ENCODE data around the gene RABL2A. TPM values are rescaled to one million over a fixed set of nuclear protein-coding genes. Genes with fewer than 3 reads are reported as not detected.
"Not testable (repeated sequence)": the region's sequence is repeated elsewhere in the genome, so short reads cannot be mapped to it uniquely, and the experiment has no call there.

RABL2A gene
- total RNA-seq, 2 donors from 2014 or later = 14.9 to 18.8 TPM

GRCh38 chr2:113598738-113599137 is 28.3 kb upstream of the RABL2A start:
- H3K27ac Mint-ChIP-seq; H3K4me1 Mint-ChIP-seq; H3K4me3 Mint-ChIP-seq; DNase-seq; H3K36me3 Mint-ChIP-seq (ENCODE audit: low read depth); H3K27me3 Mint-ChIP-seq; ATAC-seq; H3K9me3 ChIP-seq (ENCODE audit: control insufficient read depth, low read length, poor library complexity, severe bottlenecking): not testable (repeated sequence)

GRCh38 chr2:113599208-113599607 is 27.9 kb upstream of the RABL2A start:
- H3K4me1 Mint-ChIP-seq; H3K4me3 Mint-ChIP-seq; H3K27me3 Mint-ChIP-seq; ATAC-seq; H3K27ac Mint-ChIP-seq; H3K9me3 ChIP-seq (ENCODE audit: control insufficient read depth, low read length, poor library complexity, severe bottlenecking); DNase-seq; H3K36me3 Mint-ChIP-seq (ENCODE audit: low read depth): not testable (repeated sequence)

GRCh38 chr2:113602040-113602769 is 24.9 kb upstream of the RABL2A start:
- H3K9me3 ChIP-seq (ENCODE audit: control insufficient read depth, low read length, poor library complexity, severe bottlenecking); ATAC-seq; H3K4me1 Mint-ChIP-seq; H3K36me3 Mint-ChIP-seq (ENCODE audit: low read depth); H3K27me3 Mint-ChIP-seq; H3K27ac Mint-ChIP-seq: not testable (repeated sequence)
- peak; percentile 26 to 44 (median 41) for DNase-seq
- H3K4me3 Mint-ChIP-seq = peak overlapping the region; percentile 31

- Mint-ChIP-seq H3K27ac (peak overlapping the region; percentile 95), H3K4me3 (peak overlapping the region; percentile 88), H3K36me3 (ENCODE audit: low read depth) (no peaks in the 10 kb centered on the region), H3K27me3 (no peaks in the 10 kb centered on the region), H3K4me1 (peaks cover 5% of the 10 kb centered on the region)
- no peaks in the 10 kb centered on the region for H3K9me3 ChIP-seq (ENCODE audit: control insufficient read depth, low read length, poor library complexity, severe bottlenecking)
- peak; percentile 53 for ATAC-seq
- DNase-seq = no peak
These were observed 24.1 kb upstream of the RABL2A start for GRCh38 chr2:113602869-113603466.

GRCh38 chr2:113603467-113604084 is 23.5 kb upstream of the RABL2A start:
- DNase-seq (peak; percentile 75 to 87 (median 78)), ATAC-seq (peak; percentile 92)
- not testable (repeated sequence) for H3K4me1 Mint-ChIP-seq; H3K27me3 Mint-ChIP-seq; H3K36me3 Mint-ChIP-seq (ENCODE audit: low read depth); H3K9me3 ChIP-seq (ENCODE audit: control insufficient read depth, low read length, poor library complexity, severe bottlenecking)
- Mint-ChIP-seq H3K4me3 (peak overlapping the region; percentile 88), H3K27ac (peak overlapping the region; percentile 95)

GRCh38 chr2:113604085-113604477 is 23.0 kb upstream of the RABL2A start:
- H3K9me3 ChIP-seq (ENCODE audit: control insufficient read depth, low read length, poor library complexity, severe bottlenecking); H3K27me3 Mint-ChIP-seq; H3K36me3 Mint-ChIP-seq (ENCODE audit: low read depth); H3K4me1 Mint-ChIP-seq: not testable (repeated sequence)
- Mint-ChIP-seq H3K27ac (peak overlapping the region; percentile 95), H3K4me3 (peak overlapping the region; percentile 88)
- DNase-seq (peak; percentile 70 to 88 (median 88)), ATAC-seq (peak; percentile 49)

GRCh38 chr2:113604661-113605060 is 22.4 kb upstream of the RABL2A start:
- not testable (repeated sequence) for ATAC-seq; DNase-seq; H3K4me1 Mint-ChIP-seq; H3K4me3 Mint-ChIP-seq; H3K36me3 Mint-ChIP-seq (ENCODE audit: low read depth); H3K9me3 ChIP-seq (ENCODE audit: control insufficient read depth, low read length, poor library complexity, severe bottlenecking); H3K27me3 Mint-ChIP-seq
- H3K27ac Mint-ChIP-seq = peak overlapping the region; percentile 95

GRCh38 chr2:113606036-113606435 is 21.0 kb upstream of the RABL2A start:
- ATAC-seq; H3K27ac Mint-ChIP-seq; H3K36me3 Mint-ChIP-seq (ENCODE audit: low read depth); H3K9me3 ChIP-seq (ENCODE audit: control insufficient read depth, low read length, poor library complexity, severe bottlenecking); DNase-seq; H3K4me3 Mint-ChIP-seq; H3K27me3 Mint-ChIP-seq; H3K4me1 Mint-ChIP-seq: not testable (repeated sequence)

- H3K27me3 Mint-ChIP-seq; H3K36me3 Mint-ChIP-seq (ENCODE audit: low read depth); H3K27ac Mint-ChIP-seq; H3K4me1 Mint-ChIP-seq; DNase-seq; ATAC-seq; H3K9me3 ChIP-seq (ENCODE audit: control insufficient read depth, low read length, poor library complexity, severe bottlenecking); H3K4me3 Mint-ChIP-seq: not testable (repeated sequence)
These were observed 17.2 kb upstream of the RABL2A start for GRCh38 chr2:113609822-113610221.

- not testable (repeated sequence) for ATAC-seq; H3K27me3 Mint-ChIP-seq; H3K9me3 ChIP-seq (ENCODE audit: control insufficient read depth, low read length, poor library complexity, severe bottlenecking); DNase-seq; H3K4me3 Mint-ChIP-seq; H3K4me1 Mint-ChIP-seq; H3K36me3 Mint-ChIP-seq (ENCODE audit: low read depth); H3K27ac Mint-ChIP-seq
These were observed 6.1 kb upstream of the RABL2A start for GRCh38 chr2:113621002-113621401.

- not testable (repeated sequence) for ATAC-seq; H3K9me3 ChIP-seq (ENCODE audit: control insufficient read depth, low read length, poor library complexity, severe bottlenecking); H3K27ac Mint-ChIP-seq; DNase-seq; H3K36me3 Mint-ChIP-seq (ENCODE audit: low read depth); H3K4me3 Mint-ChIP-seq; H3K27me3 Mint-ChIP-seq; H3K4me1 Mint-ChIP-seq
These were observed 1.2 kb upstream of the RABL2A start for GRCh38 chr2:113625906-113626305.

- H3K36me3 Mint-ChIP-seq (ENCODE audit: low read depth); DNase-seq; H3K27ac Mint-ChIP-seq; H3K4me1 Mint-ChIP-seq; H3K4me3 Mint-ChIP-seq; H3K9me3 ChIP-seq (ENCODE audit: control insufficient read depth, low read length, poor library complexity, severe bottlenecking); H3K27me3 Mint-ChIP-seq; ATAC-seq: not testable (repeated sequence)
These were observed 5.8 kb downstream of the RABL2A start for GRCh38 chr2:113632849-113633345.

- not testable (repeated sequence) for H3K4me3 Mint-ChIP-seq; H3K27me3 Mint-ChIP-seq; H3K4me1 Mint-ChIP-seq; DNase-seq; H3K9me3 ChIP-seq (ENCODE audit: control insufficient read depth, low read length, poor library complexity, severe bottlenecking); H3K27ac Mint-ChIP-seq; H3K36me3 Mint-ChIP-seq (ENCODE audit: low read depth); ATAC-seq
These were observed 8.3 kb downstream of the RABL2A start for GRCh38 chr2:113635358-113635757.

Data from T-helper 17 cell (primary cell).